ENCODE results near the gene ZBTB25. TPM values are rescaled to one million over a fixed set of nuclear protein-coding genes. Genes with fewer than 3 reads are reported as not detected.

The ZBTB25 gene
- total RNA-seq, 1 donor from 2014 or later = 11.8 TPM

DNA sequence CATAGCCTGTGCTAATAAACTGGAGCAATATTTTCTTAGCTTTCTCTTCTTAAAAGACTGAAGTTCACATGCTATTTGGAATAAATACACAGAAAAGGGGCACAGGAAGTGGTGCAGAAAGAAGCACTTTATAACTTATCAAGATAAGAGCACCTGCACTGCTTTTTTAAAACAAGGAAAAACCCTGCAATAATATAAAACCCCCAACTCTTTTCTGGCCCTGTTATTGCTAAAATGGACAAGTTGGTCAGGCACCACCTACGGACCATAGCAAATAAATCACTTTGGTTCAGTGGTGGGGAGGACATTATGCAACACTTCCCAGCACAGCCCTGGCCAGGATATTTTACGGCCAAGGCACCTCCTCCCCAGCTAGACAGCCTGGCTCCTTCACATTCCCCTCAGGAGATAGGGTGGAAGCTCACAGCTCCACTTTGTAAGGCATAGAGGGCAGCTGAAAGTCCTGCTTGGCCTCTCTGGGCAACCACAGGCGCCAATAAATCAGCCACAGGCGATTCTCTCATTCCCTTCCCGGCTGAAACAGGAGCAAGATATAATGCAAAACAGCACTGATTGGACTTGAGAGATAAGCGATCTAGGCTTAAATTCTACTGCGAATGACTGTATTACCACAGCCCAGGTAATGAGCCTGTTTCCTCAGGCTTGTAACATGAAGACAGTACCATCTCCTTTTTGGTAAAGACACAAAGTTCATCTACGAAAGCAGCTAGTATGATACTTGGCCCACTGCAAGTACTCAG, 2.0 kb downstream of the ZBTB25 start:
- Mint-ChIP-seq H3K4me1 (ENCODE audit: low read depth) (peaks cover 27% of the 10 kb centered on the region), H3K9me3 (ENCODE audit: low read depth) (no peaks in the 10 kb centered on the region), H3K27ac (no peak overlapping the region), H3K36me3 (ENCODE audit: insufficient read depth) (no peaks in the 10 kb centered on the region), H3K4me3 (ENCODE audit: low read depth) (peak overlapping the region; percentile 77), H3K27me3 (no peaks in the 10 kb centered on the region)
- no peak for DNase-seq (ENCODE audit: low spot score, unreplicated experiment)
- TF ChIP-seq, protein P1, sequence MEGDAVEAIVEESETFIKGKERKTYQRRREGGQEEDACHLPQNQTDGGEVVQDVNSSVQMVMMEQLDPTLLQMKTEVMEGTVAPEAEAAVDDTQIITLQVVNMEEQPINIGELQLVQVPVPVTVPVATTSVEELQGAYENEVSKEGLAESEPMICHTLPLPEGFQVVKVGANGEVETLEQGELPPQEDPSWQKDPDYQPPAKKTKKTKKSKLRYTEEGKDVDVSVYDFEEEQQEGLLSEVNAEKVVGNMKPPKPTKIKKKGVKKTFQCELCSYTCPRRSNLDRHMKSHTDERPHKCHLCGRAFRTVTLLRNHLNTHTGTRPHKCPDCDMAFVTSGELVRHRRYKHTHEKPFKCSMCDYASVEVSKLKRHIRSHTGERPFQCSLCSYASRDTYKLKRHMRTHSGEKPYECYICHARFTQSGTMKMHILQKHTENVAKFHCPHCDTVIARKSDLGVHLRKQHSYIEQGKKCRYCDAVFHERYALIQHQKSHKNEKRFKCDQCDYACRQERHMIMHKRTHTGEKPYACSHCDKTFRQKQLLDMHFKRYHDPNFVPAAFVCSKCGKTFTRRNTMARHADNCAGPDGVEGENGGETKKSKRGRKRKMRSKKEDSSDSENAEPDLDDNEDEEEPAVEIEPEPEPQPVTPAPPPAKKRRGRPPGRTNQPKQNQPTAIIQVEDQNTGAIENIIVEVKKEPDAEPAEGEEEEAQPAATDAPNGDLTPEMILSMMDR (IDR thresholded peaks at IDR 0.05; ENCODE audit: unreplicated experiment) = no peak

DNA sequence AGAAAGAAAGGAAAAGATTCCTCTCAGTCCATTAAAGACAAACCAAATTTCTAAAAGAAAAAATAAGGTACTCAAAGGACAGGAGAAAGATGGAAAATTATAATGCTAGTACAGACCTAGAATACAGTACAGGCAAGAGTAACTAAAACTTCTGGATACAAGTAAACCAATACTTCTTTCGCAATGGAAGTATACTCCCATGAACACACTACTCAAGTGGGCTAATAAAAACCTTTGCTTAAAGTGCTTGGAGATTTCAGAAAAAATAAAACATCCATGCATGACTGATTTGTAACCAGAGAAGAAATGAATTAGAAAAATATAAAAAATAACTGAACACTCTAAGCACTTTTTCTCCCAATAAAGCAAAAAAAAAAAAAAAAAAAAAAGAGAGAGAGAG, 3.5 kb downstream of the ZBTB25 start:
- peaks cover 19% of the 10 kb centered on the region for H3K4me1 Mint-ChIP-seq (ENCODE audit: low read depth)
- no peaks in the 10 kb centered on the region for H3K9me3 Mint-ChIP-seq (ENCODE audit: low read depth)
- no peaks in the 10 kb centered on the region for H3K27me3 Mint-ChIP-seq
- no peak overlapping the region for H3K4me3 Mint-ChIP-seq (ENCODE audit: low read depth)
- TF ChIP-seq, protein P1 (IDR thresholded peaks at IDR 0.05; ENCODE audit: unreplicated experiment) = no peak
- no peak overlapping the region for H3K27ac Mint-ChIP-seq
- H3K36me3 Mint-ChIP-seq (ENCODE audit: insufficient read depth) = no peaks in the 10 kb centered on the region
- no peak for DNase-seq (ENCODE audit: low spot score, unreplicated experiment)

DNA sequence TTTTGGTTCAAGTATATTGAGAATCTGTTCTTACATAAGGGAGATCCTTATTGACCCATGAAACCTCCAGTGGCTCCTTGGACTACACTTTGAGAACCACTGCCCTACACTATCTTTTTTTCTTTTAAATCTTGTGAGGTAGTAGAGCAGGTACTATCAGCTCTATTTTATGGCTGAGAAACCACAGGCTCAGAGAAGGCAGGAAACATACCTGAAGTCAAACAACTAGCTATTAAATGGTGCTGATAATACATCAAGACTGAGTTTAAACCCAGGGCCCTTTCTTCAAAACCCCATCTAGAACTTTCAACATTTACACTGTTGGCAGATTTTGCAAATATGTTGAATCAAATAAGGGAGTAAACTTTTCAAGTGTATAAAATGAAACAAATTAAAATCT, 6.9 kb downstream of the ZBTB25 start:
- Mint-ChIP-seq H3K27ac (no peak overlapping the region), H3K27me3 (no peaks in the 10 kb centered on the region), H3K36me3 (ENCODE audit: insufficient read depth) (peaks cover 1% of the 10 kb centered on the region), H3K4me3 (ENCODE audit: low read depth) (no peak overlapping the region), H3K9me3 (ENCODE audit: low read depth) (no peaks in the 10 kb centered on the region), H3K4me1 (ENCODE audit: low read depth) (peaks cover 8% of the 10 kb centered on the region)
- TF ChIP-seq, protein P1 (IDR thresholded peaks at IDR 0.05; ENCODE audit: unreplicated experiment) = no peak
- DNase-seq (ENCODE audit: low spot score, unreplicated experiment) = no peak

DNA sequence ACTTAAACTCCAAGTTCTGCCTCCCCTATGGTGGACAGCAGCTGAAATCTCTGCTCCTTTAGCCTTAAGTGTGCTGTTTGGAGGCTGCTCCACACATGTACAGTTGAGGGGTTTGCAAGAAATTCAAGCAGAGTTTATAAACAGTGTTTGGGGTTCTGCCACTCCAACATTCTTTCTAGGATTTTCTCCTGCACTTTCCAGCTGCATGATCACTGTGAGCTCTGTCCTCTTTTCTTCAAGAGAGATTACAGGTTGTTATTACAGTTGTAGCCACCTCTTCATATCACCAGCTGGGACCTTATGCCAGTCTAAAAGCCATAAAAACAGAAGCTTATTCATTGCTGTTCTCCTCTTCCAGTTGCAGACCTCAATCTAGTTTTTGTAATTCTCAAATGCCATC, 8.4 kb downstream of the ZBTB25 start:
- H3K27ac Mint-ChIP-seq = no peak overlapping the region
- peaks cover 3% of the 10 kb centered on the region for H3K4me1 Mint-ChIP-seq (ENCODE audit: low read depth)
- H3K9me3 Mint-ChIP-seq (ENCODE audit: low read depth) = no peaks in the 10 kb centered on the region
- H3K36me3 Mint-ChIP-seq (ENCODE audit: insufficient read depth) = peaks cover 3% of the 10 kb centered on the region
- H3K4me3 Mint-ChIP-seq (ENCODE audit: low read depth) = no peak overlapping the region
- no peaks in the 10 kb centered on the region for H3K27me3 Mint-ChIP-seq
- TF ChIP-seq, protein P1 (IDR thresholded peaks at IDR 0.05; ENCODE audit: unreplicated experiment) = no peak
- DNase-seq (ENCODE audit: low spot score, unreplicated experiment) = no peak

DNA sequence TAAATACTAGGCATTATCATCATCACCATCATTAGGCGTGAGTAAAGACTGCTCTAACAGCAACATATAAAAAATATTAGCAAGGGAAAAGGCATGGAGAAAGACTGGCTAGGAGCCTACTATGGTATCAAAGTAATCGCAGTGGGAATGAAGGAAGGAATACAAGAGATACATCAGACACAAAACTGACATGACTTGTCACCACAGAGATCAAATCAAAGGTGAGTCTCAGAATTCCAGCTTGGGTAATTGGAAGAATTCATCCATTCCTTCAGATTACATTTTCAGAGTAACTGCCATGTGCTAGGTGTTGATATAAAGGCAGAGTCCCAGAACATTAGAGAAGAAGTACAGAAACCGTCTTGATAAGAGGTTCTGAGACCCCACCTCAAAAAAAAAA, 10.2 kb downstream of the ZBTB25 start:
- Mint-ChIP-seq H3K27ac (peak overlapping the region; percentile 8), H3K9me3 (ENCODE audit: low read depth) (no peaks in the 10 kb centered on the region), H3K36me3 (ENCODE audit: insufficient read depth) (peaks cover 4% of the 10 kb centered on the region), H3K4me1 (ENCODE audit: low read depth) (no peaks in the 10 kb centered on the region), H3K27me3 (no peaks in the 10 kb centered on the region), H3K4me3 (ENCODE audit: low read depth) (no peak overlapping the region)
- TF ChIP-seq, protein P1 (IDR thresholded peaks at IDR 0.05; ENCODE audit: unreplicated experiment) = no peak
- DNase-seq (ENCODE audit: low spot score, unreplicated experiment) = no peak

Data from progenitor cell of endocrine pancreas (in vitro differentiated cells).